ENCODE data around the gene NPEPL1.

- no peak for TF ChIP-seq POLR2A (IDR thresholded peaks at IDR 0.05)
- TF ChIP-seq, protein P1, sequence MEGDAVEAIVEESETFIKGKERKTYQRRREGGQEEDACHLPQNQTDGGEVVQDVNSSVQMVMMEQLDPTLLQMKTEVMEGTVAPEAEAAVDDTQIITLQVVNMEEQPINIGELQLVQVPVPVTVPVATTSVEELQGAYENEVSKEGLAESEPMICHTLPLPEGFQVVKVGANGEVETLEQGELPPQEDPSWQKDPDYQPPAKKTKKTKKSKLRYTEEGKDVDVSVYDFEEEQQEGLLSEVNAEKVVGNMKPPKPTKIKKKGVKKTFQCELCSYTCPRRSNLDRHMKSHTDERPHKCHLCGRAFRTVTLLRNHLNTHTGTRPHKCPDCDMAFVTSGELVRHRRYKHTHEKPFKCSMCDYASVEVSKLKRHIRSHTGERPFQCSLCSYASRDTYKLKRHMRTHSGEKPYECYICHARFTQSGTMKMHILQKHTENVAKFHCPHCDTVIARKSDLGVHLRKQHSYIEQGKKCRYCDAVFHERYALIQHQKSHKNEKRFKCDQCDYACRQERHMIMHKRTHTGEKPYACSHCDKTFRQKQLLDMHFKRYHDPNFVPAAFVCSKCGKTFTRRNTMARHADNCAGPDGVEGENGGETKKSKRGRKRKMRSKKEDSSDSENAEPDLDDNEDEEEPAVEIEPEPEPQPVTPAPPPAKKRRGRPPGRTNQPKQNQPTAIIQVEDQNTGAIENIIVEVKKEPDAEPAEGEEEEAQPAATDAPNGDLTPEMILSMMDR (IDR thresholded peaks at IDR 0.05) = no peak
Measured at GRCh38 chr20:58706150-58706892, 13.7 kb downstream of the NPEPL1 start.
